ENCODE results near the gene SH3BP2. TPM values are rescaled to one million over a fixed set of nuclear protein-coding genes. Genes with fewer than 3 reads are reported as not detected.
A peak's percentile ranks its signal among the peaks of the same experiment; 100 is the strongest.

The SH3BP2 gene
- total and polyA plus RNA-seq, 8 donors: 34.9 to 113 (median 52.4) TPM

- no peaks in the 10 kb centered on the region for H3K27me3 ChIP-seq
- no peak overlapping the region for H3K4me3 ChIP-seq
- intact Hi-C loops (cut with DNase I): no loop called here
- H3K27ac ChIP-seq: peak overlapping the region; percentile 65 to 81
- peak; percentile 57 to 86 (median 80) for DNase-seq
- ATAC-seq: peak; percentile 69
- peaks cover 53 to 95% of the 10 kb centered on the region in 2 donors for H3K4me1 ChIP-seq
- H3K9me3 ChIP-seq: no peaks in the 10 kb centered on the region
- no peak for TF ChIP-seq CTCF (IDR thresholded peaks at IDR 0.05)
- H3K36me3 ChIP-seq: peaks cover 0 to 41% of the 10 kb centered on the region in 2 donors
Observed at GRCh38 chr4:2806390-2807355, 13.8 kb downstream of the SH3BP2 start.

GRCh38 chr4:2807571-2807970, 14.7 kb downstream of the SH3BP2 start:
- H3K27me3 ChIP-seq: no peaks in the 10 kb centered on the region
- H3K4me3 ChIP-seq: no peak overlapping the region
- DNase-seq: peak in 1 of 4 donors; percentile 78
- no peak for ATAC-seq
- H3K27ac ChIP-seq: peak overlapping the region; percentile 4 to 81
- peaks cover 0 to 41% of the 10 kb centered on the region in 2 donors for H3K36me3 ChIP-seq
- intact Hi-C loops (cut with DNase I): no loop called here
- peaks cover 56 to 97% of the 10 kb centered on the region in 2 donors for H3K4me1 ChIP-seq
- TF ChIP-seq CTCF (IDR thresholded peaks at IDR 0.05): no peak
- no peaks in the 10 kb centered on the region for H3K9me3 ChIP-seq

GRCh38 chr4:2808001-2808400, 15.1 kb downstream of the SH3BP2 start:
- DNase-seq: peak in 1 of 4 donors; percentile 22
- H3K9me3 ChIP-seq: no peaks in the 10 kb centered on the region
- TF ChIP-seq CTCF (IDR thresholded peaks at IDR 0.05): no peak
- ATAC-seq: no peak
- no peak overlapping the region for H3K4me3 ChIP-seq
- H3K36me3 ChIP-seq: peaks cover 0 to 37% of the 10 kb centered on the region in 2 donors
- H3K27me3 ChIP-seq: no peaks in the 10 kb centered on the region
- H3K27ac ChIP-seq: peak overlapping the region in 1 of 2 donors; percentile 4
- H3K4me1 ChIP-seq: peaks cover 56 to 97% of the 10 kb centered on the region in 2 donors
- intact Hi-C loops (cut with DNase I): no loop called here

- H3K9me3 ChIP-seq: no peaks in the 10 kb centered on the region
- intact Hi-C loops (cut with DNase I): no loop called here
- no peak overlapping the region for H3K4me3 ChIP-seq
- DNase-seq (no peak), ATAC-seq (no peak)
- peaks cover 0 to 37% of the 10 kb centered on the region in 2 donors for H3K36me3 ChIP-seq
- H3K27ac ChIP-seq: peak overlapping the region in 1 of 2 donors; percentile 92
- no peak for TF ChIP-seq CTCF (IDR thresholded peaks at IDR 0.05)
- peaks cover 47 to 97% of the 10 kb centered on the region in 2 donors for H3K4me1 ChIP-seq
- no peaks in the 10 kb centered on the region for H3K27me3 ChIP-seq
Observed at GRCh38 chr4:2809610-2810180, 16.8 kb downstream of the SH3BP2 start.

GRCh38 chr4:2810388-2810787, 17.5 kb downstream of the SH3BP2 start:
- intact Hi-C loops (cut with DNase I): no loop called here
- ATAC-seq (no peak), DNase-seq (no peak)
- H3K9me3 ChIP-seq: no peaks in the 10 kb centered on the region
- peaks cover 0 to 39% of the 10 kb centered on the region in 2 donors for H3K36me3 ChIP-seq
- peaks cover 40 to 97% of the 10 kb centered on the region in 2 donors for H3K4me1 ChIP-seq
- peak overlapping the region in 1 of 2 donors; percentile 92 for H3K27ac ChIP-seq
- H3K4me3 ChIP-seq: no peak overlapping the region
- no peak for TF ChIP-seq CTCF (IDR thresholded peaks at IDR 0.05)
- no peaks in the 10 kb centered on the region for H3K27me3 ChIP-seq
